Panc1 (cell line): Measurements from ENCODE around the gene HOXC9. TPM values are rescaled to one million over a fixed set of nuclear protein-coding genes. Genes with fewer than 3 reads are reported as not detected.

ENCODE experiments used
- ATAC-seq: fragments of 200-7000 bp; cut with Tn5 transposase; 2 replicates; pipeline ENCODE4 v1.9.1; 2020; ENCODE audit warnings: mild to moderate bottlenecking, moderate library complexity
- BruUV-seq: library from RNA; stranded (reverse); fragments of 400-500 nt; replicated peaks from 2 replicates; lab custom pipeline; 2021; lab: Mats Ljungman, UMichigan
- CTCF ChIA-PET: fragments of 300-600 bp; sonication (Branson Sonifier 250); formaldehyde crosslinking; loops from one replicate; lab custom pipeline; 2022; ENCODE audit warnings: antibody characterized with exemption; lab: Charles Lee
- POLR2A ChIA-PET: fragments of 300-600 bp; sonication (Branson Sonifier 250); formaldehyde crosslinking; loops from one replicate; lab custom pipeline; 2022; ENCODE audit warnings: antibody characterized with exemption; lab: Charles Lee
- DNase-seq: peaks from one replicate; pipeline ENCODE4 v3.0.0-alpha.2; 2010; ENCODE audit warnings: low read depth, low spot score
- H3K27ac ChIP-seq: 2 replicates; pipeline ENCODE4 v1.5.1; 2011; ENCODE audit warnings: mild to moderate bottlenecking, low read length, inconsistent platforms
- H3K27me3 ChIP-seq: fragments of 200-500 bp; sonication (Bioruptor generic); 2 replicates; pipeline ENCODE4 v1.6.0; 2014; ENCODE audit warnings: low read length, inconsistent platforms; ENCODE audit not compliant: control insufficient read depth, insufficient read depth
- H3K36me3 ChIP-seq: fragments of 200-500 bp; sonication (Bioruptor generic); 2 replicates; pipeline ENCODE4 v1.5.1; 2014; ENCODE audit warnings: inconsistent platforms, mild to moderate bottlenecking, low read length, moderate library complexity; ENCODE audit not compliant: control insufficient read depth, insufficient read depth
- H3K4me1 ChIP-seq: 2 replicates; pipeline ENCODE4 v1.5.1; 2011; ENCODE audit warnings: inconsistent platforms, mild to moderate bottlenecking, low read length, moderate library complexity; ENCODE audit not compliant: control insufficient read depth, insufficient read depth
- H3K4me3 ChIP-seq, 2 experiments: 2 replicates each; pipeline ENCODE4 v1.5.1; 2011 to 2012; ENCODE audit warnings: low read depth in 2 of 2, low read length in 2 of 2, mild to moderate bottlenecking in 2 of 2, inconsistent platforms in 1 of 2, moderate library complexity in 1 of 2
- H3K9me3 ChIP-seq: fragments of 200-500 bp; sonication (Bioruptor generic); 2 replicates; pipeline ENCODE4 v1.5.1; 2014; ENCODE audit warnings: low read depth, mild to moderate bottlenecking, inconsistent platforms, low read length, moderate library complexity; ENCODE audit not compliant: control insufficient read depth, insufficient read depth
- POLR2AphosphoS5 ChIP-seq: IDR thresholded peaks from 2 replicates; pipeline ENCODE4 v1.6.1; 2012; ENCODE audit warnings: mild to moderate bottlenecking, low read depth, low read length, moderate library complexity
- SIN3A ChIP-seq: IDR thresholded peaks from 2 replicates; pipeline ENCODE4 v1.6.1; 2012; ENCODE audit warnings: low read depth, mild to moderate bottlenecking, low read length, moderate library complexity, borderline replicate concordance; ENCODE audit not compliant: insufficient read depth
- TCF7L2 ChIP-seq: IDR thresholded peaks from 2 replicates; pipeline ENCODE4 v1.6.1; 2011; ENCODE audit warnings: mild to moderate bottlenecking, low read depth, low read length, inconsistent platforms
- in situ Hi-C: cut with HindIII; loops from 2 replicates; pipeline ENCODE4 v1.10.0; 2016; ENCODE audit warnings: low sequenced_read_pairs, low pct_unique_long_range_greater_than_20kb
- intact Hi-C: fragments of 100-400 bp; cut with micrococcal nuclease; formaldehyde crosslinking; loops from one replicate; pipeline ENCODE4 v1.10.0; 2022; ENCODE audit not compliant: unreplicated experiment
- total RNA-seq: library from RNA; stranded (reverse); gene quantifications from one replicate; pipeline ENCODE4 v1.2.1, GENCODE V29; 2021; ENCODE audit not compliant: unreplicated experiment
- TF ChIP-seq, protein P1 (sequence below): fragments of 450-650 bp; IDR thresholded peaks from 2 replicates; pipeline ENCODE4 v1.5.1; 2017; ENCODE audit warnings: mild to moderate bottlenecking
- TF ChIP-seq, protein P2 (sequence below), 2 experiments: IDR thresholded peaks; 2 replicates each; pipeline ENCODE4 v1.6.1; 2011 to 2012; ENCODE audit warnings: low read depth in 2 of 2, control low read depth in 1 of 2, low read length in 1 of 2, mild to moderate bottlenecking in 1 of 2, moderate library complexity in 1 of 2; ENCODE audit not compliant: insufficient read depth in 1 of 2

The HOXC9 gene
- total RNA-seq, 1 experiment from 2014 or later: 37.2 TPM

DNA sequence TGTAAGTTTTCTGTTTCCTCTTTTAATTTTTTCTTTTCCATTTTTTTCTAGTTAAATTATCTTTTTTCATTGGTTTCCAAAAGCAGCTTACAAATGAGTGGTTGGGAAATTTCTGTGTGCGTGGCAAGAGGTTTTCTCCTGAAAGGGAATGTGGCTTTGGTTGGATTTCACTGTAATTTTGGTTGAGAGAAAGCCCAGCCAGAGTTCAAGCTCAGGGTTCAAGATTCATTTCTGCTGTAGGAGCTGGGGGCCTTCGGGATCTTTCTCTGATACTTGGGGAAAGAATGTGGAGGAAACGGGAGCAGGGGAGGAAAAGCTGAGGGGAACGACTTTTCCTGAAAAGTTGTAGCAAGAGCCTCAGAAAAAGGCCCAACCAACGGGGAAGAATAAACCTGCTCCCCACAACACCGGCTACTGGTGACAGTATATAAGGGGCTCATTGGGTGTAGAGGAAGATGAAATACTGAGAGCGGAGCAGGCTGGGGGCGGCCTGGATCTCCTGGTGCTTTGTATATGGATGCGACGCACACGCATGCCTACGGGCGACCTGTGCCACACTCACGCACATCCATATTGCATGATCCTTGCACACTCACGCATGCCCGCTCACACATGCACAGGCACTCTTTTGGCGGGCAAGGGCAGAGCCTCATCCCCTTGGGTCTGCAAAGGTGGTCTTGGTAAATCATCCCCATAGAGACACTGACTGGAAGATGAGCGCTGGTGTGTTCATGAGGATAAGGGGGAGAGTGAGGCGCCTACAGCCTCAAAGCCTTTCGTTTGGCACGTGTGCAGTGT is 13.1 kb upstream of the HOXC9 start:
- H3K4me1 ChIP-seq: peaks cover 9% of the 10 kb centered on the region
- ChIA-PET POLR2A (interaction anchor here (0.6 to 1.8 kb wide), 4 partner anchors 11 to 161 kb away, joined by 3 to 9 read pairs (median 4); no protein-coding TSS in a partner anchor), CTCF (interaction anchor here (0.8 to 1.1 kb wide), 2 partner anchors 214 to 233 kb away, joined by 3 read pairs; no protein-coding TSS in a partner anchor)
- TSS peak; percentile 37 for BruUV-seq
- H3K27me3 ChIP-seq: no peaks in the 10 kb centered on the region
- H3K27ac ChIP-seq: peak overlapping the region; percentile 99
- TF ChIP-seq, protein P1, sequence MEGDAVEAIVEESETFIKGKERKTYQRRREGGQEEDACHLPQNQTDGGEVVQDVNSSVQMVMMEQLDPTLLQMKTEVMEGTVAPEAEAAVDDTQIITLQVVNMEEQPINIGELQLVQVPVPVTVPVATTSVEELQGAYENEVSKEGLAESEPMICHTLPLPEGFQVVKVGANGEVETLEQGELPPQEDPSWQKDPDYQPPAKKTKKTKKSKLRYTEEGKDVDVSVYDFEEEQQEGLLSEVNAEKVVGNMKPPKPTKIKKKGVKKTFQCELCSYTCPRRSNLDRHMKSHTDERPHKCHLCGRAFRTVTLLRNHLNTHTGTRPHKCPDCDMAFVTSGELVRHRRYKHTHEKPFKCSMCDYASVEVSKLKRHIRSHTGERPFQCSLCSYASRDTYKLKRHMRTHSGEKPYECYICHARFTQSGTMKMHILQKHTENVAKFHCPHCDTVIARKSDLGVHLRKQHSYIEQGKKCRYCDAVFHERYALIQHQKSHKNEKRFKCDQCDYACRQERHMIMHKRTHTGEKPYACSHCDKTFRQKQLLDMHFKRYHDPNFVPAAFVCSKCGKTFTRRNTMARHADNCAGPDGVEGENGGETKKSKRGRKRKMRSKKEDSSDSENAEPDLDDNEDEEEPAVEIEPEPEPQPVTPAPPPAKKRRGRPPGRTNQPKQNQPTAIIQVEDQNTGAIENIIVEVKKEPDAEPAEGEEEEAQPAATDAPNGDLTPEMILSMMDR: no peak
- no peak for TF ChIP-seq POLR2AphosphoS5
- TF ChIP-seq SIN3A: no peak
- no peak; the same call in 1 of the 2 replicates for TF ChIP-seq TCF7L2
- TF ChIP-seq, protein P2, sequence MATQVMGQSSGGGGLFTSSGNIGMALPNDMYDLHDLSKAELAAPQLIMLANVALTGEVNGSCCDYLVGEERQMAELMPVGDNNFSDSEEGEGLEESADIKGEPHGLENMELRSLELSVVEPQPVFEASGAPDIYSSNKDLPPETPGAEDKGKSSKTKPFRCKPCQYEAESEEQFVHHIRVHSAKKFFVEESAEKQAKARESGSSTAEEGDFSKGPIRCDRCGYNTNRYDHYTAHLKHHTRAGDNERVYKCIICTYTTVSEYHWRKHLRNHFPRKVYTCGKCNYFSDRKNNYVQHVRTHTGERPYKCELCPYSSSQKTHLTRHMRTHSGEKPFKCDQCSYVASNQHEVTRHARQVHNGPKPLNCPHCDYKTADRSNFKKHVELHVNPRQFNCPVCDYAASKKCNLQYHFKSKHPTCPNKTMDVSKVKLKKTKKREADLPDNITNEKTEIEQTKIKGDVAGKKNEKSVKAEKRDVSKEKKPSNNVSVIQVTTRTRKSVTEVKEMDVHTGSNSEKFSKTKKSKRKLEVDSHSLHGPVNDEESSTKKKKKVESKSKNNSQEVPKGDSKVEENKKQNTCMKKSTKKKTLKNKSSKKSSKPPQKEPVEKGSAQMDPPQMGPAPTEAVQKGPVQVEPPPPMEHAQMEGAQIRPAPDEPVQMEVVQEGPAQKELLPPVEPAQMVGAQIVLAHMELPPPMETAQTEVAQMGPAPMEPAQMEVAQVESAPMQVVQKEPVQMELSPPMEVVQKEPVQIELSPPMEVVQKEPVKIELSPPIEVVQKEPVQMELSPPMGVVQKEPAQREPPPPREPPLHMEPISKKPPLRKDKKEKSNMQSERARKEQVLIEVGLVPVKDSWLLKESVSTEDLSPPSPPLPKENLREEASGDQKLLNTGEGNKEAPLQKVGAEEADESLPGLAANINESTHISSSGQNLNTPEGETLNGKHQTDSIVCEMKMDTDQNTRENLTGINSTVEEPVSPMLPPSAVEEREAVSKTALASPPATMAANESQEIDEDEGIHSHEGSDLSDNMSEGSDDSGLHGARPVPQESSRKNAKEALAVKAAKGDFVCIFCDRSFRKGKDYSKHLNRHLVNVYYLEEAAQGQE (IDR thresholded peaks at IDR 0.05; ENCODE audit: insufficient read depth in 1 of 2, low read depth in 2 of 2, low read length in 1 of 2): no peak
- DNase-seq (no peak), ATAC-seq (no peak)
- peak overlapping the region; percentile 66 to 67 for H3K4me3 ChIP-seq
- intact Hi-C loops (no loop called here), in situ Hi-C loops (no loop called here)
- H3K9me3 ChIP-seq: no peaks in the 10 kb centered on the region
- H3K36me3 ChIP-seq: no peaks in the 10 kb centered on the region

DNA sequence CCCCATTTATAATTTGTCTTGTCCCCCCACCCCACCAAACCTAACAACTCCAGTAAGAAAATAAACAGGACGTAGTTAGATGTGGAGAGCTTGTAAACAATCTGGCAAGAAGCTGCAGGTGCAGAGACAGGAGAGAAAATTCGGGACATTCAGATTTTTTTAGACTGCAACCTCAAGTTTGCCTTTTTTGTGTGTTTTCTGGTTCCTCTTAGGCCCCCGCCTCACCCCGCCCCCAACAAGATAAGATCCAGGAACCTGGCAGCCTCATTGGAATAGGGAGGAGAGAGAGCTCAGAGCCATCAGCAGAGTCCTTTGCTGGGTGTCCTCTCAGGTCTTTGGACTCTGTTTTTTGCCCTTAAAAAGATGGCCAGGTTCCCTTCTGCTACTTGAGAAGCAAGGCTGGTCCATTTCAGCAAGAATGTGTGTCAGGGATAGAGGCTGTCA is 12.2 kb upstream of the HOXC9 start:
- TF ChIP-seq SIN3A (0 out of 2 replicates have a peak, but pooled peaks have one; percentile 47), TCF7L2 (no peak)
- TF ChIP-seq, protein P2 (IDR thresholded peaks at IDR 0.05; ENCODE audit: insufficient read depth in 1 of 2, low read depth in 2 of 2, low read length in 1 of 2): no peak
- peaks cover 16% of the 10 kb centered on the region for H3K4me1 ChIP-seq
- H3K27me3 ChIP-seq: no peaks in the 10 kb centered on the region
- no peaks in the 10 kb centered on the region for H3K9me3 ChIP-seq
- ATAC-seq: no peak
- ChIA-PET POLR2A (interaction anchor here (0.6 to 1.8 kb wide), 3 partner anchors 10 to 15 kb away, joined by 3 to 9 read pairs (median 4); no protein-coding TSS in a partner anchor), CTCF (interaction anchor here (0.7 to 1.3 kb wide), 5 partner anchors 10 to 214 kb away, joined by 3 to 8 read pairs (median 5); no protein-coding TSS in a partner anchor)
- no peak for DNase-seq
- in situ Hi-C loops: no loop called here
- no TSS peak for BruUV-seq
- peak overlapping the region; percentile 66 to 67 for H3K4me3 ChIP-seq
- H3K27ac ChIP-seq: peak overlapping the region; percentile 99
- intact Hi-C loops: no loop called here
- no peaks in the 10 kb centered on the region for H3K36me3 ChIP-seq
